Colonic mucosa (tissue), 4 donors: ENCODE measurements around the gene GP9. TPM values are rescaled to one million over a fixed set of nuclear protein-coding genes. Genes with fewer than 3 reads are reported as not detected.
A peak's percentile ranks its signal among the peaks of the same experiment; 100 is the strongest.

Experiments used
- DNase-seq: peaks from one replicate; pipeline ENCODE4 v3.0.0-alpha.2; 2020
- H3K27ac ChIP-seq: fragments of 200-600 bp; one replicate; pipeline ENCODE4 v1.8.0; 2021
- H3K27me3 ChIP-seq: fragments of 200-600 bp; one replicate; pipeline ENCODE4 v1.8.0; 2021
- H3K36me3 ChIP-seq: fragments of 200-600 bp; one replicate; pipeline ENCODE4 v1.8.0; 2021
- H3K4me1 ChIP-seq: fragments of 200-600 bp; one replicate; pipeline ENCODE4 v1.8.0; 2021; ENCODE audit warnings: mild to moderate bottlenecking
- H3K4me3 ChIP-seq: fragments of 200-600 bp; one replicate; pipeline ENCODE4 v1.8.0; 2021
- H3K9ac ChIP-seq, 2 donors: one replicate each; pipeline ENCODE4 v1.7.0; 2013; ENCODE audit warnings: control low read depth in 2 of 2, low read depth in 2 of 2, low read length in 2 of 2
- H3K9me3 ChIP-seq: fragments of 200-600 bp; one replicate; pipeline ENCODE4 v1.8.0; 2021
- CTCF ChIP-seq: fragments of 200-600 bp; IDR thresholded peaks from one replicate; pipeline ENCODE4 v1.8.0; 2022; ENCODE audit warnings: antibody characterized with exemption, mild to moderate bottlenecking
- intact Hi-C: fragments of 100-400 bp; cut with DNase I; formaldehyde crosslinking; loops from one replicate; pipeline ENCODE4 v1.14.1; 2022
- total RNA-seq, 2 donors: library from RNA; stranded (reverse); fragmentation: NEBNext Ultra II Directional in 1 of 2; extraction: Animal tissue kit (Norgen Biotek cat#: 25700) in 1 of 2; gene quantifications; one replicate each; pipeline ENCODE4 v1.2.1, GENCODE V29; 2021
- donor health status: healthy.
- donor health status: DM: no; HTN: no; CAD: no.
- donor health status: DM: no; HTN: no; CAD: no.

GP9 gene
- total RNA-seq, 2 donors from 2014 or later: 0.37 TPM; not detected in 1

- no peak for TF ChIP-seq CTCF
- peak overlapping the region; percentile 81 for H3K27ac ChIP-seq
- intact Hi-C loops: no loop called here
- no peaks in the 10 kb centered on the region for H3K36me3 ChIP-seq
- H3K4me3 ChIP-seq: no peak overlapping the region
- no peaks in the 10 kb centered on the region for H3K9me3 ChIP-seq
- H3K9ac ChIP-seq: peak overlapping the region; percentile 4 to 70
- DNase-seq: peak; percentile 89
- no peaks in the 10 kb centered on the region for H3K27me3 ChIP-seq
- peaks cover 15% of the 10 kb centered on the region for H3K4me1 ChIP-seq
Observed at GRCh38 chr3:129016356-129016719, 44.2 kb upstream of the GP9 start.

GRCh38 chr3:129016720-129017483 is 43.7 kb upstream of the GP9 start:
- H3K4me1 ChIP-seq: peaks cover 15% of the 10 kb centered on the region
- H3K9me3 ChIP-seq: no peaks in the 10 kb centered on the region
- H3K36me3 ChIP-seq: no peaks in the 10 kb centered on the region
- peak overlapping the region; percentile 81 for H3K27ac ChIP-seq
- intact Hi-C loops: no loop called here
- peak overlapping the region; percentile 45 to 51 for H3K9ac ChIP-seq
- DNase-seq: peak; percentile 74
- H3K4me3 ChIP-seq: no peak overlapping the region
- H3K27me3 ChIP-seq: no peaks in the 10 kb centered on the region
- TF ChIP-seq CTCF: no peak

GRCh38 chr3:129017484-129017899 is 43.1 kb upstream of the GP9 start:
- TF ChIP-seq CTCF: no peak
- H3K4me1 ChIP-seq: peaks cover 15% of the 10 kb centered on the region

GRCh38 chr3:129018271-129018670 is 42.3 kb upstream of the GP9 start:
- no peak for TF ChIP-seq CTCF
- no peak for DNase-seq
- H3K4me1 ChIP-seq: peaks cover 15% of the 10 kb centered on the region
- intact Hi-C loops: no loop called here
- H3K27me3 ChIP-seq: no peaks in the 10 kb centered on the region
- H3K9me3 ChIP-seq: no peaks in the 10 kb centered on the region
- H3K4me3 ChIP-seq: no peak overlapping the region
- H3K36me3 ChIP-seq: no peaks in the 10 kb centered on the region
- no peak overlapping the region for H3K27ac ChIP-seq
- H3K9ac ChIP-seq: no peak overlapping the region

More at GRCh38 chr3:129017484-129017899, 43.1 kb upstream of the GP9 start:
- no peaks in the 10 kb centered on the region for H3K36me3 ChIP-seq
- peak overlapping the region; percentile 45 to 51 for H3K9ac ChIP-seq
- no peak for DNase-seq
- peak overlapping the region; percentile 81 for H3K27ac ChIP-seq
- no peaks in the 10 kb centered on the region for H3K27me3 ChIP-seq
- intact Hi-C loops: no loop called here
- no peaks in the 10 kb centered on the region for H3K9me3 ChIP-seq
- no peak overlapping the region for H3K4me3 ChIP-seq

- no peak for TF ChIP-seq CTCF
- no peak overlapping the region for H3K27ac ChIP-seq
- peaks cover 15% of the 10 kb centered on the region for H3K4me1 ChIP-seq
- no peaks in the 10 kb centered on the region for H3K36me3 ChIP-seq
- no peak overlapping the region for H3K9ac ChIP-seq
- no peak overlapping the region for H3K4me3 ChIP-seq
- intact Hi-C loops: no loop called here
- H3K27me3 ChIP-seq: no peaks in the 10 kb centered on the region
- H3K9me3 ChIP-seq: no peaks in the 10 kb centered on the region
- DNase-seq: no peak
Observed at GRCh38 chr3:129018751-129019150, 41.8 kb upstream of the GP9 start.
